ENCODE data around the gene STYXL2.

- TF ChIP-seq CTCF (IDR thresholded peaks at IDR 0.05) (no peak), ZFX (IDR thresholded peaks at IDR 0.05; ENCODE audit: borderline replicate concordance) (no peak)
These were observed 5.0 kb upstream of the STYXL2 start for GRCh38 chr1:167088746-167089417.
